GM18507 (cell line): ENCODE data around the gene NAAA.
"Not testable (repeated sequence)": the region's sequence is repeated elsewhere in the genome, so short reads cannot be mapped to it uniquely, and the experiment has no call there.

Experiments used
- DNase-seq: peaks from one replicate; pipeline ENCODE4 v3.0.0; 2011; ENCODE audit warnings: low read depth; ENCODE audit not compliant: insufficient read length; ENCODE audit errors: extremely low spot score
- FAIRE-seq: peaks from 2 replicates; lab custom pipeline; 2011; peaks lifted over from hg19 to GRCh38; lab: Jason Lieb, UNC

NAAA gene

GRCh38 chr4:75940692-75941253 lies at the start of gene NAAA:
Gene NAAA, minus strand, starts transcription at chr4:75941013. Its CDS starts 64 bp downstream, at chr4:75940949.
- DNase-seq (peak; percentile 42), FAIRE-seq (peak; percentile 47)

GRCh38 chr4:75989846-75990528 lies 49.2 kb upstream of the NAAA start:
- no peak for FAIRE-seq
- no peak for DNase-seq

GRCh38 chr4:75985116-75985515 lies 44.3 kb upstream of the NAAA start:
- no peak for DNase-seq

GRCh38 chr4:75980576-75980975 lies 39.8 kb upstream of the NAAA start:
- no peak for FAIRE-seq
- DNase-seq = no peak

More at GRCh38 chr4:75985116-75985515, 44.3 kb upstream of the NAAA start:
- FAIRE-seq = no peak

- FAIRE-seq = no peak
- DNase-seq = no peak
Measured at GRCh38 chr4:75976177-75976576, 35.4 kb upstream of the NAAA start.

GRCh38 chr4:75973766-75974165 lies 33.0 kb upstream of the NAAA start:
- FAIRE-seq (no peak), DNase-seq (no peak)

GRCh38 chr4:75968084-75968483 lies 27.3 kb upstream of the NAAA start:
- no peak for FAIRE-seq

GRCh38 chr4:75963558-75963957 lies 22.7 kb upstream of the NAAA start:
- FAIRE-seq = no peak
- DNase-seq = no peak

More at GRCh38 chr4:75968084-75968483, 27.3 kb upstream of the NAAA start:
- DNase-seq = no peak

- not testable (repeated sequence) for FAIRE-seq, DNase-seq
Measured at GRCh38 chr4:75962072-75962471, 21.3 kb upstream of the NAAA start.

GRCh38 chr4:75958546-75958945 lies 17.7 kb upstream of the NAAA start:
- FAIRE-seq, DNase-seq: not testable (repeated sequence)

GRCh38 chr4:75954811-75955210 lies 14.0 kb upstream of the NAAA start:
- not testable (repeated sequence) for DNase-seq, FAIRE-seq

GRCh38 chr4:75953509-75953908 lies 12.7 kb upstream of the NAAA start:
- FAIRE-seq (no peak), DNase-seq (no peak)

GRCh38 chr4:75950213-75950815 lies 9.5 kb upstream of the NAAA start:
- FAIRE-seq (no peak), DNase-seq (no peak)

GRCh38 chr4:75948822-75949444 lies 8.1 kb upstream of the NAAA start:
- FAIRE-seq (peak; percentile 65), DNase-seq (no peak)

- FAIRE-seq (no peak), DNase-seq (peak; percentile 60)
Measured at GRCh38 chr4:75939890-75940691, 722 bp downstream of the NAAA start.

GRCh38 chr4:75935628-75936027 lies 5.2 kb downstream of the NAAA start:
- FAIRE-seq (no peak), DNase-seq (no peak)

- FAIRE-seq = no peak
- no peak for DNase-seq
Measured at GRCh38 chr4:75930152-75930551, 10.7 kb downstream of the NAAA start.

GRCh38 chr4:75924916-75925315 lies 15.9 kb downstream of the NAAA start:
- FAIRE-seq, DNase-seq: not testable (repeated sequence)

GRCh38 chr4:75924309-75924827 lies 16.4 kb downstream of the NAAA start:
- FAIRE-seq = no peak

More at GRCh38 chr4:75924309-75924827, 16.4 kb downstream of the NAAA start:
- no peak for DNase-seq
